Mesendoderm (in vitro differentiated cells): ENCODE measurements around the gene ACOT7.

Experiments
- DNase-seq: peaks from one replicate; pipeline ENCODE4 v3.0.0; 2013
- H2AK5ac ChIP-seq: 2 replicates; pipeline ENCODE4 v1.6.1; 2013; ENCODE audit warnings: low read length, inconsistent platforms
- H2BK120ac ChIP-seq: 2 replicates; pipeline ENCODE4 v1.6.1; 2013; ENCODE audit warnings: low read depth, mild to moderate bottlenecking, low read length, moderate library complexity, mixed read lengths
- H2BK15ac ChIP-seq: replicated peaks from 2 replicates; pipeline ENCODE4 v1.6.1; 2013; ENCODE audit warnings: low read depth, mild to moderate bottlenecking, moderate library complexity
- H2BK5ac ChIP-seq: 2 replicates; pipeline ENCODE4 v1.6.1; 2013; ENCODE audit warnings: low read length, inconsistent platforms
- H3K18ac ChIP-seq: 2 replicates; pipeline ENCODE4 v1.6.1; 2013; ENCODE audit warnings: mild to moderate bottlenecking, low read length, mixed read lengths
- H3K23ac ChIP-seq: one replicate; pipeline ENCODE4 v1.6.1; 2013; ENCODE audit warnings: low read length
- H3K27ac ChIP-seq: 2 replicates; pipeline ENCODE4 v1.5.1; 2013; ENCODE audit warnings: low read depth, mild to moderate bottlenecking, inconsistent platforms, low read length, moderate library complexity
- H3K27me3 ChIP-seq: 2 replicates; pipeline ENCODE4 v1.6.1; 2013; ENCODE audit warnings: low read length, control low read depth, mild to moderate bottlenecking, inconsistent platforms; ENCODE audit not compliant: insufficient read depth, poor library complexity
- H3K36me3 ChIP-seq: 2 replicates; pipeline ENCODE4 v1.6.1; 2013; ENCODE audit warnings: low read length, inconsistent platforms; ENCODE audit not compliant: control insufficient read depth, insufficient read depth
- H3K4ac ChIP-seq: one replicate; pipeline ENCODE4 v1.6.1; 2013; ENCODE audit warnings: low read depth, mild to moderate bottlenecking, low read length, moderate library complexity
- H3K4me1 ChIP-seq: 2 replicates; pipeline ENCODE4 v1.6.1; 2013; ENCODE audit warnings: low read depth, low read length, inconsistent platforms; ENCODE audit not compliant: control insufficient read depth
- H3K4me2 ChIP-seq: 2 replicates; pipeline ENCODE4 v1.6.1; 2013; ENCODE audit warnings: low read length
- H3K4me3 ChIP-seq: 2 replicates; pipeline ENCODE4 v1.5.1; 2013; ENCODE audit warnings: mild to moderate bottlenecking, low read length
- H3K56ac ChIP-seq: one replicate; pipeline ENCODE4 v1.6.1; 2013; ENCODE audit warnings: low read length
- H3K79me1 ChIP-seq: 2 replicates; pipeline ENCODE4 v1.6.1; 2013; ENCODE audit warnings: low read length, inconsistent platforms
- H3K79me2 ChIP-seq: 2 replicates; pipeline ENCODE4 v1.6.1; 2013; ENCODE audit warnings: mild to moderate bottlenecking, low read length; ENCODE audit not compliant: control insufficient read depth, insufficient read depth
- H3K9ac ChIP-seq: 2 replicates; pipeline ENCODE4 v1.6.1; 2013; ENCODE audit warnings: low read length, inconsistent platforms
- H4K5ac ChIP-seq: one replicate; pipeline ENCODE4 v1.6.1; 2013; ENCODE audit warnings: low read length
- H4K8ac ChIP-seq: one replicate; pipeline ENCODE4 v1.6.1; 2013; ENCODE audit warnings: low read depth, mild to moderate bottlenecking, control low read depth, low read length, moderate library complexity
- WGBS: extraction: QIAGEN DNeasy Blood & Tissue Kit; methylation state at CpG from one replicate; pipeline ENCODE4 v1.1.7; 2013; ENCODE audit warnings: low lambda C conversion rate, missing lambda C conversion rate; ENCODE audit not compliant: insufficient coverage; ENCODE audit errors: extremely low coverage; 5-methylcytosine and 5-hydroxymethylcytosine counted together

Gene ACOT7

DNA sequence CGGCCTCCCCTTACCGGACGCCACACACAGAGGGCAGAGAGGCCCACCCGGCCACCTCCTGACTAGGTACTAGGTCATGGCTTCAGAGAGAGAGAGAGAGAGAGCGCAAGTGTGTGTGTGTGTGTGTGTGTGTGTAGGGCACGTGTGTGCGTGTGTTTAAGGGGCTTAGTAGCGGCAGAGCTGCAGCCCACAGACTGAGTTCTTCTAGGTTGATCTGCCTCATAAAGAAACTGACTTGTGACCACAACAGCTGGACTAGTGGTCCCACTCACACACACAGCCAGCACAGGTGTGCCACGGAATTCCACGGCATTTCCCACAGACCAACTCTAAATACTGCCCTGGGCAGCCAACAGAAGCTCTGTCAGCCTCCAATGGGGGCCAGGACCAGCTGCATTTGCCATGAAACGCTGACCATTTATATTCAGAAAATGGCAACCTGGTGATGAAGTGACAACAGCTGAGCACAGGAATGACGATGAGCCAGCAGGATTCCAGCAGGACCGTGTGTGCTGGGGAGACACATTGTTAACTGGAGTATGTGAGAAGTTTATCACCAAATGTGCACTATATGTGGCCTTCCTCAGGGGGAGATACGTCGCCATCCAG lies 93.9 kb downstream of the ACOT7 start:
- no CpG with 5 or more reads among the region's 15 CpGs for WGBS
- H4K8ac ChIP-seq = no peak overlapping the region

DNA sequence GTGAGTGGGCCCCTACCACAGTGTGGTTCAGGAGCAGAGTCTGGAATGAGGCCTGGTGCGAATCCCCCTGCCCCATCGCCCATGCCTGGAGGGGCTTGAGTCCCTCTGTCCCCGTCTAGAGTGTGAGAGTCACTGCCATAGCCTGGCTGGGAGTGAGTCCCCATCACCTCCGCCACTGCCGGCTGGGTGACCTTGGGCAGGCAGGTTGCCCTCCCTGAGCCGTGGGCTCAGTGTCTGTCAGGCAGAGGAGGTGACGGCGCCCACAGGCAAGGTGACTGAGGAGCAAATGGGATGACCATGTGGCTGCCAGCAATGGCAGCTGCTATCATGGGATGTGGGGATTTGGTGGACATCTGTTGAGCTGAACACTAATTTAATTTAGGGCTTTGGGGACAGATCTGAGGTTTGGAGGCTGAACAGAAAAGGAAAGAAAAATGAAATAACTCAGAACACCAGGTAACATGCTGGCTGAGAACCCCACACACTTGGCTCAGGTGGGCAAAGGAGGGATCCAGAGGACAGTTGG lies 94.6 kb downstream of the ACOT7 start:
- H4K8ac ChIP-seq = no peak overlapping the region
- no peak overlapping the region for H3K4me3 ChIP-seq
- H2BK15ac ChIP-seq = no peak overlapping the region
- no peak overlapping the region for H3K27ac ChIP-seq
- H4K5ac ChIP-seq = no peak overlapping the region
- H3K56ac ChIP-seq = no peak overlapping the region
- H3K4ac ChIP-seq = no peak overlapping the region
- H3K79me1 ChIP-seq = no peaks in the 10 kb centered on the region
- H2AK5ac ChIP-seq = no peak overlapping the region
- no peak overlapping the region for H3K18ac ChIP-seq
- no peak overlapping the region for H2BK5ac ChIP-seq
- H3K36me3 ChIP-seq = no peaks in the 10 kb centered on the region
- DNase-seq = no peak
- no CpG with 5 or more reads among the region's 8 CpGs for WGBS
- no peak overlapping the region for H3K23ac ChIP-seq
- H3K9ac ChIP-seq = no peak overlapping the region
- no peak overlapping the region for H3K4me2 ChIP-seq
- no peaks in the 10 kb centered on the region for H3K4me1 ChIP-seq
- H3K79me2 ChIP-seq = no peaks in the 10 kb centered on the region
- H3K27me3 ChIP-seq = no peaks in the 10 kb centered on the region
- no peak overlapping the region for H2BK120ac ChIP-seq

More for the DNA sequence above, 93.9 kb downstream of the ACOT7 start:
- Histone ChIP-seq H4K5ac (no peak overlapping the region), H2AK5ac (no peak overlapping the region), H3K27me3 (no peaks in the 10 kb centered on the region), H3K4me1 (no peaks in the 10 kb centered on the region), H2BK120ac (no peak overlapping the region), H3K79me2 (no peaks in the 10 kb centered on the region), H3K27ac (no peak overlapping the region), H2BK15ac (no peak overlapping the region), H3K9ac (no peak overlapping the region), H3K4me3 (no peak overlapping the region), H3K4ac (no peak overlapping the region), H3K18ac (no peak overlapping the region), H2BK5ac (no peak overlapping the region), H3K36me3 (no peaks in the 10 kb centered on the region), H3K56ac (no peak overlapping the region), H3K4me2 (no peak overlapping the region), H3K23ac (no peak overlapping the region), H3K79me1 (no peaks in the 10 kb centered on the region)
- DNase-seq = no peak

DNA sequence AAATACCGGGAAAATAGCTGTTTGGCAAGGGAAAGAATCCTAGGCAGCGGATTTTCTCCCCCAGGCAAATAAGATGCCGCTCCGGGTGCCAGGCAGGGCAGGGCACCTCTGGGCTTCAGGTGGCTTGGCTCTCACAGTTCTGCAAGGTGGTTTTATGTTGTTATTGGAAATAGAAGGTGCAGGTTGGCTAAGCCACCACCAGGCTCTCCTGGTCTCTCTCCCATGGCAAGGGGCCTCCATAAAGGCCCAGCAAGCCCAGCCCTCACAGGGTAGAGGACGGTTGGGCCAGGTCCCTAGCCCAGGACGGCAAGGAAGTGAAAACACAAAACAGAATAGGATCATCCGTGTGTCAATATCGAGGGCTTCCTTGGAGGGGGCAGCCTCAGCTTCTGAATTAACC lies 95.0 kb downstream of the ACOT7 start:
- H3K4me1 ChIP-seq = no peaks in the 10 kb centered on the region
- no peak overlapping the region for H3K18ac ChIP-seq
- H2AK5ac ChIP-seq = no peak overlapping the region
- H3K27ac ChIP-seq = no peak overlapping the region
- H2BK15ac ChIP-seq = no peak overlapping the region
- H3K23ac ChIP-seq = no peak overlapping the region
- H3K4me3 ChIP-seq = no peak overlapping the region
- no peak overlapping the region for H3K4ac ChIP-seq
- no peak overlapping the region for H4K8ac ChIP-seq
- H3K79me2 ChIP-seq = no peaks in the 10 kb centered on the region
- no peaks in the 10 kb centered on the region for H3K79me1 ChIP-seq
- H2BK5ac ChIP-seq = no peak overlapping the region
- no peak overlapping the region for H2BK120ac ChIP-seq
- no peak overlapping the region for H3K56ac ChIP-seq
- no CpG with 5 or more reads among the region's 8 CpGs for WGBS
- H3K36me3 ChIP-seq = no peaks in the 10 kb centered on the region
- H3K4me2 ChIP-seq = no peak overlapping the region
- no peak for DNase-seq
- H4K5ac ChIP-seq = no peak overlapping the region
- no peaks in the 10 kb centered on the region for H3K27me3 ChIP-seq
- H3K9ac ChIP-seq = no peak overlapping the region

DNA sequence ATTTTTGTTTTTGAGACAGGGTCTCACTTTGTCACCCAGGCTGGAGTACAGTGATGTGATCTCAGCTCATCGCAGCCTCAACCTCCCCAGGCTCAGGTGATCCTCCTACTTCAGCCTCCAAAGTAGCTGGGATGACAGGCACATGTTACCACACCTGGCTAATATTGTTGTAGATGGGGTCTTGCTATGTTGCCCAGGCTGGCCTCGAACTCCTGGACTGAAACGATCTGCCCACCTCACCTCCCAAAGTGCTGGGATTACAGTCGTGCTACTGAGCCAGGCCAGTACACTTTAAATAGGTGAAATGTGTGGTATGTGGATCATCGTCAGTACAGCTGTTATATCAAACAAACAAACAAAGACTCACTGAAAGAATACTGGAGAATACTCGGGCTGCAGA lies 97.7 kb downstream of the ACOT7 start:
- Histone ChIP-seq H4K5ac (no peak overlapping the region), H2BK120ac (no peak overlapping the region), H3K27ac (no peak overlapping the region), H3K79me2 (no peaks in the 10 kb centered on the region), H2BK15ac (no peak overlapping the region), H4K8ac (no peak overlapping the region), H3K4me1 (no peaks in the 10 kb centered on the region), H3K9ac (no peak overlapping the region), H2BK5ac (no peak overlapping the region), H3K56ac (no peak overlapping the region), H3K27me3 (no peaks in the 10 kb centered on the region), H3K23ac (no peak overlapping the region), H3K4me2 (no peak overlapping the region), H3K36me3 (no peaks in the 10 kb centered on the region), H3K79me1 (no peaks in the 10 kb centered on the region), H3K18ac (no peak overlapping the region), H3K4ac (no peak overlapping the region), H2AK5ac (no peak overlapping the region), H3K4me3 (no peak overlapping the region)
- no CpG with 5 or more reads among the region's 6 CpGs for WGBS
- DNase-seq = no peak

DNA sequence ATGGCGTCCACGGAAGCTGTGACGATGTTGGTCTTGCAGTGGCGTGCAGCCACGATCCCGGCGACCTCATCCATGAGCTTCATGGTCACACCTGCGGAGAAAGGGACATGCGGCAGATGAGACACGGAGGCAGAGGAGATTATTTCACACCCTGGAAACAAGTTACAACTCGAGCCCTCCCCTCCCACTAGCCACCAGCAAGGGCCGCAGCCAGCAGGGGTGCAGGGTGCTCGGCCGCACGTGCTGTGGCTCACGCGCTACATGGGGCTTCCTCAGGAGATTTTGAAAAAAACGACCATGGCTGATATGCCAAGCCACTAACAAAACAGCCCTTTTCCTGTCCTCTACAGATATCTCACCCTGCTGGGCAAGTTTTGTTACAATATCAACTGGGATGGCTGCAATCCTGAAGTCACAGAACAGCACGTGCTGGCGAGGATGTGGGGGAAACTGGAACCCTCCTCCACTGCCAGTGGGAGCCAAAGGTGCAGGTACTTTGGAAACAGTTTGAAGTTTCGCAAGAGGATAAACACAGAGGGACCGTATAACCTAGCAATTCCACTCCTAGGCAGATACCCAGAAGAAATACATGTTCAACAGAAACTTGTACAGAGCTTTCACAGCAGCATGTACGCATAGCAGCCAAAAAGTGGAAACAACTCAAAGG lies 98.5 kb downstream of the ACOT7 start:
- Histone ChIP-seq H4K5ac (no peak overlapping the region), H3K27me3 (no peaks in the 10 kb centered on the region), H3K56ac (no peak overlapping the region), H3K4me1 (no peaks in the 10 kb centered on the region), H2BK120ac (no peak overlapping the region), H2BK5ac (no peak overlapping the region), H3K79me1 (no peaks in the 10 kb centered on the region), H3K23ac (no peak overlapping the region), H2AK5ac (no peak overlapping the region), H2BK15ac (no peak overlapping the region), H3K4me2 (no peak overlapping the region), H3K4me3 (no peak overlapping the region), H3K18ac (no peak overlapping the region), H4K8ac (no peak overlapping the region), H3K79me2 (no peaks in the 10 kb centered on the region), H3K4ac (no peak overlapping the region), H3K9ac (no peak overlapping the region), H3K36me3 (no peaks in the 10 kb centered on the region), H3K27ac (no peak overlapping the region)
- WGBS = no CpG with 5 or more reads among the region's 23 CpGs
- no peak for DNase-seq
